Skeletal muscle cell (primary cell): Measurements from ENCODE around the gene SIAH2.

Experiments used
- DNase-seq: peaks from one replicate; pipeline ENCODE4 v3.0.0-alpha.2; 2010; ENCODE audit warnings: low read depth
- H3K4me3 ChIP-seq: 2 replicates; pipeline ENCODE4 v1.5.1; 2011; ENCODE audit warnings: low read depth, mild to moderate bottlenecking, control low read depth, low read length, moderate library complexity

Gene SIAH2

DNA sequence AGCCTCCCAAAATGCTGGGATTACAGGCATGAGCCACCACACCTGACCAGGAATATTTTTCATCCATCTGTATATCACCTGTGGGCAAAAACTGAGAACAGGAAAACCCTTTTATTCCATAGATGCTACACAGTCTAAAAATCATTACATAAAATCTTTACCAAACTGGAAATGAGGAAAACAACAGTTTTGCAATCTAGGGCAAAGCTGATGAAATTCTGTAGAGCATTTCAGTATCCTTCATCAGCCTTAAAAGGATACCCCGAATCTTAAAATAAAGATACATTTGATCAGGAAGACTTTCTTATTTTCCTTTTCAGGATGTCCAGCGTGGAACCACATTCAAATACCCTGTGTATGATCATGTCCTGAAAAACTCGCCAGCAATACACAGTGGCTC is 7.1 kb downstream of the SIAH2 start:
- H3K4me3 ChIP-seq, result no peak overlapping the region
- DNase-seq, result no peak

DNA sequence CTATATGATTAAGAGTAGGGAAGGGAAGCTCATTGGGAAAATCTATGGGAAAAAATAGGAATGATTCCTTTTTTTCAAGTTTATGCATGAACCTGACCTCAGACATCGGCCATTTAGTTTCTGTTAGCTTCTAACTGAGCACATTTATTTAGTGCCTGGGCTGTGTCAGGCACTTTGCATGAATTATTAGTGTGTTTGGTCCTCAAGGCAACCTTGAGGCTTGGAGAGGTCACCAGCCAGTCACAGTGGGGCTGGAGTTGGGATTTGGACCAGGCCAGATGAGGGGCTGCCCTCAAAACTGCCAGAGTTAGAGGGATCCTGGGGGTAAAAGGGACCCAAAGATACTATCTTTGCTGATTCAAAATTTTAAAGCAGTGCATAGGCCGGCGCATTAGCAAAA is 8.1 kb downstream of the SIAH2 start:
- H3K4me3 ChIP-seq, result no peak overlapping the region
- no peak for DNase-seq

DNA sequence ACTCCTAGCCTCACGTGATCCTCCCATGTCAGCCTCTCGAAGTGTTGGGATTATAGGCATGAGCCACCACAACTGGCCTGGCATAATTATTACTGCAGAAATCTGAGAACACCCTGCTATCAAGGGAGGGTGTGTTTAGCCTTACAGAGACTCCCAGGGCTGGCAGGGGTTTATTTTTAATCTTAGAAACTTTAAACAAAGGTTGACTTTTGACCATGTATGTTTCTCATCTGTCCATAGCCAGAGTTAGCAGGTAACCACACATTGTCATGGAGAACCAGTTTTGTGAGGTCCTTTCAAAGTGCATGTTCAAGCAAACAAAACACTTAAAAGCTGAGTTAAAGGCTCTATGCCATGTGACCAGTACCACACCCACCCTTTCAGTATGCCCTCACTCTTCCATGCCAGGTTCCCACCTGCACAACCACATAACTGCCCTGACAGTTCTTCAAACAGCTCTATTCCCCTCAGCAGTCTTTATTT is 11.1 kb downstream of the SIAH2 start:
- no peak for DNase-seq
- H3K4me3 ChIP-seq, result no peak overlapping the region

DNA sequence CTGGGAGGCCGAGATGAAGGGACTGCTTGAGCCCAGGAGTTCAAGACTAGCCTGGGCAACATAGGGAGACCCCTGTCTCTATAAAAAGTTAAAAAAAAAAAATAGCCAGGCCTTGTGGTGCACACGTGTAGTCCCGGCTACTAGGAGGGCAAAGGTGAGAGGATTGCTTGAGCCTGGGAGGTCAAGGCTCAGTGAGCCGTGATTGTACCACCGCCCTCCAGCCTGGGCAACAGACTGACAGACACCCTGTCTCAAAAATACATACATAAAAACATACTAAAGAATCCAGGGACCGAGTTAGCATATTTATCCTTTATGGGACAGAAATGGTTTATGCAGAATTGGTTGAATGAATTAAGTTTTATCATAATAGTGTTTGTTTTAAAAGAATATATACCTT is 13.7 kb downstream of the SIAH2 start:
- H3K4me3 ChIP-seq, result no peak overlapping the region
- DNase-seq, result no peak

DNA sequence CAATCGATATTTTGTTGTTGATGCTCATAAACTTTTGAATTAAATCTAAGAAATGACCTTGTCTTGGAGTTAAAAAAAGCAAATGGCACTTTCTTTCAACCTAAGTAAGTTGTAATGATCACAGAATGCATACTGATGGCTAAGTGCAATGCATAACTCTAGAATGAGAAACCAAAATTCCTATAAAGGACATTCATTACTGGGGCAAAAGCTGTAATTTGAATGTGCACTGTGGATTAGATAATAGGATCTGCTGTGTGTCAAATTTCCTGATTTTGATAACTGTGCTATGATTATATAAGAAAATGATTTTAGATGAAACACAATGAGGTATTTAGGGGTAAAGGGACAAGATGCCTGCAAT is 14.3 kb downstream of the SIAH2 start:
- H3K4me3 ChIP-seq, result no peak overlapping the region
- no peak for DNase-seq

DNA sequence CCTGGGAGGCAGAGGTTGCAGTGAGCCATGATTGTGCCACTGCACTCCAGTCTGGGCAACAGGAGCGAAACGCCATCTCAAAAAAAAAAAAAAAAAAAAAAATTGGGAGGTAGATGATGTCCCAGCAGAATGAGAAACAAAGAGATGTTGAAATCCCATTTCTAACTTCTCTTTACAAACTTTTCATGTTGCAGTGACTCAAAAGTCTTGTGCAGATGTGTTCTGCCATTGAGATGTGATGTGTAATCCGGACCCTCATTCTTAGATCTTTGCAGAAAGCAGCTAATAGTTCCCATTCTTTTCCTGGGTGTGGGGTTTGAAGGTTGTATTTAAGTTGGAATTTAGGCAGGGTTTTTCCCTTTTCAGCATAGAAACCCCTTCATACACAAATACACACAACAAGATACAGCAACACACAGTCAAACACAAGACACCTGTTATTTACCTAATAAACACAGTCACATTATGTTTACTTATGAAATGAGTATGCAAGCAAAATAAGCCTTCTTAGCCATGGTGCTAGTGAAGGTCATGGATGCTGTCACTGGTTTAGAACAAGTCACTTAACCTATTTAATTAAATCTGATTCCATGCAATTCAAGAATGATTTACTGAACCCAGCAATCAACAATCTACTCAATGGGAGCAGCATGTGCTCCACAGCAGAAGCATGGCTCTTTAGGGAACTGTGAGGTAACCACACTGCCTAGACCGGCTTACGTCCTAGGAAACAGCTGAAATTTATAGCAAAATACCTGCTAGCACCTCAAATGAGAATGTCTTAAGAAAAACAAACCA is 14.9 kb downstream of the SIAH2 start:
- no peak for DNase-seq
- no peak overlapping the region for H3K4me3 ChIP-seq

DNA sequence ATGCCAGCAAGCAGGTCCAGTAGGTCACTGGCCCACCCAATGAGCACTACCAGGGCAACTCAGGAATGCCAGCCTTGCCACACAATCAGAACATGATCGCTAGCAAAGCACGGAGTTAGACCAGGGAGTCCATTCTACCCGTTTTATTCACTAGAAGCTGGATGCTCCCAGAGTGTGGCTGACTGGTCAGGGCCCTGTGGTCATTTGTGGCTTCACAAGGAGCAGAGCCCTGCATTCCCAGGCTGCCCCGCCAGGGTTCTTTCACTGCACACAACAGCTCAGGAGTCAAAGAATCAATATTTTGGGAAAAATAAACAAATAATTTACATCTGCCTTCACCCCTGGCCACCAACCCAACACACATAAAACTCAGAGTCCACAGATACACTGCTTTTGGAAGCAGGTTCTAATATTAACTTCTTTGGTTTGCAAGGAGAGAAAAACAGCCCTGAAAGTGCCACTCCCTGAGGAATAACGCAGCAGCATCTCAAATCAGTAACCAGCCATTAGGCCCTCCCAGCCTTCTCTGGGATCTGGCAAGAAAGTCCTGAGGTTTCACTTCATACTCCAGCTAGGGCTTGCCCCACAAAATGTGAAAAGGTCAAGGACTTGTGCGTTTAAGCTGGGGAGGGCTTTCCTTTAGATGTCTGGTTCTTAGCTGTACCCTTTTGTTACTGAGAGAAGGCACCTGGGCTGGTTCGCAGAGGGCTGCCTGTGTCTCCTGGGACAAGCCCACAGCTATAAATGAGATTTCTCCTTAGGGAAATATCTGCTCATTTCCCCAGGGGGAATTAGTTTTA is 16.0 kb downstream of the SIAH2 start:
- no peak overlapping the region for H3K4me3 ChIP-seq
- no peak for DNase-seq

DNA sequence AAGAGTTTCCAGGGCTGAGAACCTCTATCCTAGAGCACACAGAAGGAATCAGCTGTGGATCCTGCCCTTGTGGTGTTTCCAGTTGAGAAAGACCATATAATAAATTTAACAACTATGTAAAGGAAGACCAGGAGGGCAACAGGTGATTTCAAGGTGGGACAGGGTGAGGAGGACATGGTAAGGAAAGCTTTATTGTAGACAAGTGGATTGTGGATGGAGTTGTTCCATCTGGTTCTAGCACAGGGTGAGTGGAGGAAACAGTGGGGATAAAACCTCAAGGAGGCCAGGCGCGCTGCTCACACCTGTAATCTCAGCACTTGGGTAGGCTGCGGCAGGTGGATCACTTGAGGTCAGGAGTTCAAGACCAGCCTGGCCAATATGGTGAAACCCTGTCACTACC is 17.1 kb downstream of the SIAH2 start:
- H3K4me3 ChIP-seq, result no peak overlapping the region
- DNase-seq, result no peak

DNA sequence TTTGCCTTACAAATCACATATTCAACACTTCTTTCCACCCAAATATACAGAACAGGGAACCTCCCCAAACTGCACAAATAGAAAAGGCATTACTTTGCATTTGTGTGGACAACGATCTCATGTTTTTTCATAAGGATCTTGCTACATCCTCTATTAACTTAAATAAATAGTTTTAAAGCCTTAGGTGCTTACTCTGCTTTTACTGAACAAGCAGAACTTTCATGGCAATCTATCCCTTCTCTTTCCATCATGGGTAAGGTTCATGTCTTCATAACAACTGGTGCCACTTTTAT is 18.1 kb downstream of the SIAH2 start:
- no peak overlapping the region for H3K4me3 ChIP-seq
- DNase-seq, result no peak

DNA sequence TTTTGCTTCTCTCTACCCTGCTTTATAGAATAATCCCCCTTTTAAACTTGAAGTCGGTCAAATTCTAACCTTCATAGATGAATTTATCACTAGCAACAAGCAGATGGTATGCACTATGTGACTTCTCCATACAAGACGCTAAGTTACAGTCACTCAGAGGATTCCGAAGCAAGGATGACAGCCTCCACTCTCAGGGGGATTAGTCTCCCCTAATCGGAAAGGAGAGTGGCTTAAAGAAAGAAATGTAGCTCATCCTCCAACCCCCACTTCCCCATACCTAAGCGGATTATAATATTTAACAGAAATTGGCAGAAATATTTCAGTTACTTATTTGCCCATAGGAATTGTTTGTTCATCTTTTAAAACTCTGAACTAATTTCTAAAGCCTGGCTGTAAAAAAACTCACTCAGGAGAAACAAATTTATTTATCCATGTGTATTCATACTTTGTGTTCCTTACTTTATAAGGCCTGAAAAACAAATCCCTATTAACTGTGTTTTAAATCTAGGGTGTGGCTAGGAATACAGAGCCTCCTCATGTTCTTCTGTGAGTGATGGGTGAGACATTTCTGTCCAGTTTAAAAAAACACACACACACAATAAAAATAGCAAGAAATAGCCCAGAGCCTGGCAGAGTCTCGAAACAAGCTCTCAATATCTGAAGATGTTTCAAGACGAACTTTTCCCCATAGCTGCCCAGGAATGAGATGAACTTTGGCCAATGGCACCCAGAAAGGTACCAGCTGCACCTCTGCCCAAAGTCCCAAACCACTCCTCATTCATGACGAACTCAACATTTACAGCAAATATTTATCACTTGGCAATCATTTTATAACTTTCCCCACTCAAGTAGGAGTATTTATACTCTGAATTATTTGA is 18.7 kb downstream of the SIAH2 start:
- H3K4me3 ChIP-seq, result no peak overlapping the region
- DNase-seq, result no peak

DNA sequence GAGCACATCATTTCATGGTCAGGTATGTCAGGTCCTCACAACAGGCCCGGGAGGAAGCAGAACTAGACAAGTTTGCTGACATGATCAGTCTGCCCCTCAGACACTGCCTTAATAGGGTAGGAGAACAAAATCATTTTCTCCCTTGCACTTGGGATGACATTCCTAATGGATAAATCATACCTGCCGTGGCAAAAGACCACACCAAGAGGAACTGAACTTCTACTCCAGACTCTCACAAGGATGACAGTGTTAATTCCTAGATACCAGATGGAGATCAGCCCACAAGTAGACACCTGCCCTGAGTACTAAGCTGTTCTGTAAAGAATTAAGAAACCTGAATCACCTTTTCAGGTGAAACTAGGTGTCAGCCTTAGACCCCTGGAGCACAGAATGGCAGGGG is 19.5 kb downstream of the SIAH2 start:
- H3K4me3 ChIP-seq, result no peak overlapping the region
- no peak for DNase-seq

DNA sequence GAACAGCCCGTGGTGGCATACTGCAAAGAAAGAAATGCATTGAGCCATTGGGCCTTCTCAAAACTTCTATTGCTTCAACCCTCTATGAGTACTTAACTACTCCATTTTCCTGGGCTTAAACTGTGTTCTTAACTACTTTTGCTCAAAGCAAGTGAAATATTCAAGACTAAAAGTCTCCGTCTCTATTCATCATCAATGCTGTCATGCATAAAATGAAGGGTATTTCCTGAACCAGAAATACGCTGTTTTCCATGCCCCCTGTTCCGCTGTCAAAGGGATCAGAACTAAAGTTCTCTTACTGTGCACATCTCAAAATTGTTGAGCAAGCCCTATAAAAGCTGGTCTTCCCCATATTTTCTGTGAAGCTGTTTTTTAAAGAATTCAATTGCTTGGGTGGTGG is 20.3 kb downstream of the SIAH2 start:
- no peak for DNase-seq
- no peak overlapping the region for H3K4me3 ChIP-seq

DNA sequence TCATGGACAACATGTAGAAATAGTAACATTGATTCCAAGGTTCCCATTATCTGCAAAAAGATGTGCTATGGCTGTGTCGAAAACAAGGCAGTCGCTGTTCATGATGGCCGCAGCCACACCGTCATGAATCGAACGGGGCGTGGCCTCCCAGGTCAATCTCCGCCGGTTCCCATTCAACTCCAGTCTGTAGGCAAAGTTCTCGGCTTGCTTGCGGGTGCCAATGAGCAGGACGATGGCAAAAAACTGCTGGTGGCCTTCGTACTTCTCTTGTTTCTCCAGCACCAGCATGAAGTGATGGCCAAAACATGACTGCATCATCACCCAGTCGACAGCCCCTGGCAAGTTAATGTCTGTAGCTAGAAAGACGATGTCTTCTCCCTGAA is 20.8 kb downstream of the SIAH2 start:
- no peak for DNase-seq
- H3K4me3 ChIP-seq, result no peak overlapping the region

DNA sequence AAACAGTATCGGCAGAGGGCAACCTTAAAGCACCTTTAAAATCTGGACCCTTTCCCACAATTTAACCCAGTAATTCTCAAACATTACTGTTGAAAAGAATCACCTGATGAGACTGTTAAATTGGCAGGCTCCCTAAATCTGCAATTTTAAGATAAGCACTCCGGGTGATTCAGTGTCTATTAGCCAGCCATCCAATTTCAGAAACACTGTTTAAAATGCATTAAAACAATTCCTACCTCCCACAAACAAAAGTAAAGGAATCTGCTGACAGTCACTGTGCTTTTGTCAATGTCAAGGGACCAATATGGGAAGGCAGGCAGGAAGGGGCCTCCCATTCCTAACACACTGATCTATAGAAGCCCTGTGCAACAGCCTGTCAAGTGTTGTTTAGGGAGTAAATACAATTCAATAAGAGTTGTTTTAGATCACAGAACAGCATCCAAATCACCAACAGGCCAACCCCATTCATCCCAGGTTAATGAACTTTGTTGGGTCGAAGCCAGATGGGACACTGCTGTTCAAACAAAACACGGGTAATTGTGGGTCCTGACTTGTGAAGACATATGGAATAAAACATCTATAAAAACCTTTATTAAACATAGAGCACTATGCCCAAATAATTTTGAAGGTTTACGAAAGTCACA is 21.4 kb downstream of the SIAH2 start:
- no peak overlapping the region for H3K4me3 ChIP-seq
- DNase-seq, result no peak

DNA sequence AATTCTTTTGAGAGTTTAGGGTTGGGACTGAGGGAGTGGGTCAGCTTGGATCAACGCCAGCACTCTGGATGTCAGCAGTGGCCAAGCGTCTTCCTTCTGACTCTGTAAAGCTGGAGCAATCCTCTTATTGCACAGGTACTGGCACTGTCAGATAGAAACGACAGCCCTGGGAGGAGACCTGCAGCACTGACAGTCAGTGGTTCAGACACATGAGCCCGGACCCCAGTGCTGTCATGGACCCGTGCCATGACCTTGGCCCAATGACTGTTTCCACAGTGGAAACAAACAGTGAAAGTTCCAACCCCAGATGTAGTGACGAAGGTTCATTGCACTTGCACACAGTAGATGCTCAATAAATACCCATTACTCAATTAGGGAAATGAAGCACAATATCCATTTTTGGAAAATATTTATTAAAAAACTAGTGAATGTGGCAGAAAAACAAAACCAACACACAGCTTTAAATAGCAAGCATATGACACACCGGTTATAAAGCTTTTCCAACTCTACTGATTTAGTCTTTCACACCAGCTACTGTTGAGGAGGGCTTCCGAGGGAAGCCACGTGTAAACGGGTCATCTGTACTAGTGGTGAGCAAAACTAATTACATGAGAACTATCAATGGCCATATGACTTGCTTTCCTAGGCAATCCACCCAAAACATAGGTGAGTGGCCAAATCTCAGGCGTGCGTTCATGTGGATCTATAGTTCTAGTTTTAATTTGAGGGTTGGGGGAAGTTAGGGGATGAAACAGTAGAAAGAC is 22.1 kb downstream of the SIAH2 start:
- no peak for DNase-seq
- H3K4me3 ChIP-seq, result no peak overlapping the region

DNA sequence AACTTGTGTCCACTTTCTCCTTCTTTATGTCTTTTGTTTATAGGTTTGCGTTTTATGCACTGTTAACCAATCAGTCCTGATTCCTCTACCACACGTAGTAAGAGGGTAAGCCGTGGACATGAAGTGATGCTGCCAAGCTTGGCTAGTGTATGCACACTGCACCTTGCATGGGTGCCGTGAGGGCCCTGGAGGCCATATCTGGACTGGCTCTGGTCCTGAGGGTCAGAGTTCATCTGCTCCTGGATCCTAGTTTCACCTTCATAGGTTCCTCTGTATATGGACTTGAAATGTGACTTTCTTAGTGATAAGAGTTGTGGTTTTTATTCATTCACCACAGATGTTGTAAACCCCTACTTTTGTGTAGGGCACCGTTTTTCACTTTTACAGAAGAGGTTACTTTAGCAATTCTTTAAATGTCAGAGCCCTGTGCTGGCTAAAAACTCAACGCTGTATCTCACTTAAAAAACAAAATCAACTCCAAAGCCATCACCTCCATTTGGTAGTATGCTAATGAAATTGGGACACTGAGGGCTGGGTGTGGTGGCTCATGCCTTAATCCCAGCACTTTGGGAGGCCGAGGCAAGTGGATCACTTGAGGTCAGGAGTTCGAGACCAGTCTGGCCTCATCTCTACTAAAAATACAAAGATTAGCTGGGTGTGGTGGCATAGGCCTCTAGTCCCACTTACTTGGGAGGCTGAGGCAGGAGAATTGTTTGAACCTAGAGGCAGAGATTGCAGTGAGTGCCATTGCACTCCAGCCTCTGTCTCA is 22.9 kb downstream of the SIAH2 start:
- H3K4me3 ChIP-seq, result no peak overlapping the region
- no peak for DNase-seq

DNA sequence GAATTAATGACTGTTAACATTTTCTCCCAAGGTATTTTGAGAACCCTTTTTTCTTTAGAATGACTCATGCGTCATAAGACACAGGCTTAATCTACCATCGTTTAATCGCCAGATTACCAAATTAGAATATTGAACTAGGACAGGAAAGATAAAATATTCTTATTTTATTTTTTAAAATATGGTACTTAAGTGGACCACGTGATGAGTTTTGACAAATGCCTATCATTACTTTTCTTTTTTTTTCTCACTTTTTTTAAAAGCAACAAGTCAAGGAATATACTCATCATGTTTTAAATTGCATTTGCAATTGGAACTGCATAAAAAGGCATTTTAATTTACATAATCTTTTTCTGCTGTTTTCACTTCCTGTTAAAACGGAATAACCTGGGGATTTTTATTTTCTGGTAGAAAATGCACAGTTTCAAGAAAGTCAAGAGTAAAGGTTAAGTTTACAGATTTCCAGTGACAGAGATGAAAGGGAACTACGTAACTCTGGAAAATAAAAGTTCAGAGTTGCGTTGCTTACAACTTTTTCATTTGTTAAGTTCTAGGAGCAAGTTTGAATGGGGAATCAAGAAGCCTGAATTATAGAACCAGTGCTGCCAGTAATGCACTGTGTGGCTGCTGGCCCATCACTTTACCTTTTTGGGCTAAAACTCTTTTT is 23.6 kb downstream of the SIAH2 start:
- DNase-seq, result no peak
- H3K4me3 ChIP-seq, result no peak overlapping the region

DNA sequence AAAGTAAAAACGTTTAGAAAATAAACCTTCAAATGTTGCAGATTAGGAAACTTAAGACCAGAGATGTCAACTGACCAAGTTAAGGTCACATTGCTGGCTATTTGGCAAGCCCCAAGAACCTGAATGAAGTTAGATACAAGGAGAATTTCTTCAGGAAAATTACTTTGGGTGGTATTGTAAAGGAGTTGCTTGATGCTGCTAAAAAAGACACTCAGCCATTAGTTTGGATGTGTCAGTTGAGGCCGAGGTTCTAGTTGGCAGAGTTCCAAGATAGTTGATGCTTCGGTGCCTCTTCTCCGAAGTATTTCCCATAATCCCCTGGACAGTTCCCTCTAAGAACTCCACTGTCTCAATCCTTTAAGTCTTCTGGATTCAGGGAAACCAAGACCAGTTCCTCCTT is 24.3 kb downstream of the SIAH2 start:
- DNase-seq, result no peak
- H3K4me3 ChIP-seq, result no peak overlapping the region
